BJ (cell line): Measurements from ENCODE around the gene MAPKAPK3. TPM values are rescaled to one million over a fixed set of nuclear protein-coding genes. Genes with fewer than 3 reads are reported as not detected.

Source experiments
- CTCF ChIA-PET: fragments of 350-600 bp; formaldehyde crosslinking; extraction: SDS; loops from one replicate; lab custom pipeline; 2021; ENCODE audit warnings: antibody characterized with exemption, inconsistent platforms; lab: Yijun Ruan, JAX
- POLR2A ChIA-PET: fragments of 300-600 bp; sonication (Branson Sonifier 250); formaldehyde crosslinking; extraction: SDS; loops from one replicate; lab custom pipeline; 2021; ENCODE audit warnings: antibody characterized with exemption; lab: Charles Lee
- DNase-seq: peaks from one replicate; pipeline ENCODE4 v3.0.0-alpha.2; 2011; ENCODE audit warnings: low read depth
- H3K27me3 ChIP-seq: 2 replicates; pipeline ENCODE4 v1.6.0; 2011; ENCODE audit warnings: low read length; ENCODE audit not compliant: control insufficient read depth, insufficient read depth
- H3K36me3 ChIP-seq: 2 replicates; pipeline ENCODE4 v1.5.1; 2011; ENCODE audit warnings: low read length; ENCODE audit not compliant: control insufficient read depth, insufficient read depth
- H3K4me3 ChIP-seq: 2 replicates; pipeline ENCODE4 v1.5.1; 2011; ENCODE audit warnings: low read depth, mild to moderate bottlenecking, control low read depth, low read length
- polyA plus RNA-seq: library from polyadenylated mRNA; depleted of rRNA; stranded (reverse); fragments of >200 nt; gene quantifications from 2 replicates; pipeline ENCODE4 v1.2.3, GENCODE V29; 2011
- TF ChIP-seq, protein P1 (sequence below): IDR thresholded peaks from 2 replicates; pipeline ENCODE4 v1.5.1; 2011; ENCODE audit warnings: low read depth, mild to moderate bottlenecking, control low read depth, inconsistent platforms, low read length, moderate library complexity; ENCODE audit not compliant: insufficient read depth

Gene MAPKAPK3
- polyA plus RNA-seq, 1 experiment = 53.5 TPM

DNA sequence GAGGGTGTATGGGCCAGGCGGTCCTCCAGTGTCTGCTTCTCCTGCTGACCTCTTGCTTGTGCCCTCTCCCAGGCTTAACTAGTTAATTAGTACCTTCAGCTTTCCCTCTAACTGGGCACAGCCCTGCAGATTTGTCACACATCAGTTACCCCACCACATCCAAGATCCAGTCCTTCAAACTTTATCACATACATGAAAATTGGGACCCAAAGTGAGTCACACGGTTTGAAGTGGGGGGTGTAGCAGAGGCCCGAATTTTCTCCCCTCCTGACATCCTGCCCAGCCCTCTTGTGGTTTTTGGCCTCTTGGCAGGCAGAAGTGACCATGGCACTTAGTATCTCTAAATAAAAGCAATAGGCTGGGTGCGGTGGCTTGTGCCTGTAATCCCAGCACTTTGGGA is 3.9 kb downstream of the MAPKAPK3 start:
- CTCF ChIA-PET = interaction anchor here (1.1 to 1.7 kb wide), 3 partner anchors 9 to 690 kb away, joined by 3 to 5 read pairs (median 4); partner anchors contain the start of gene CISH
- POLR2A ChIA-PET = no interaction called here
- TF ChIP-seq, protein P1, sequence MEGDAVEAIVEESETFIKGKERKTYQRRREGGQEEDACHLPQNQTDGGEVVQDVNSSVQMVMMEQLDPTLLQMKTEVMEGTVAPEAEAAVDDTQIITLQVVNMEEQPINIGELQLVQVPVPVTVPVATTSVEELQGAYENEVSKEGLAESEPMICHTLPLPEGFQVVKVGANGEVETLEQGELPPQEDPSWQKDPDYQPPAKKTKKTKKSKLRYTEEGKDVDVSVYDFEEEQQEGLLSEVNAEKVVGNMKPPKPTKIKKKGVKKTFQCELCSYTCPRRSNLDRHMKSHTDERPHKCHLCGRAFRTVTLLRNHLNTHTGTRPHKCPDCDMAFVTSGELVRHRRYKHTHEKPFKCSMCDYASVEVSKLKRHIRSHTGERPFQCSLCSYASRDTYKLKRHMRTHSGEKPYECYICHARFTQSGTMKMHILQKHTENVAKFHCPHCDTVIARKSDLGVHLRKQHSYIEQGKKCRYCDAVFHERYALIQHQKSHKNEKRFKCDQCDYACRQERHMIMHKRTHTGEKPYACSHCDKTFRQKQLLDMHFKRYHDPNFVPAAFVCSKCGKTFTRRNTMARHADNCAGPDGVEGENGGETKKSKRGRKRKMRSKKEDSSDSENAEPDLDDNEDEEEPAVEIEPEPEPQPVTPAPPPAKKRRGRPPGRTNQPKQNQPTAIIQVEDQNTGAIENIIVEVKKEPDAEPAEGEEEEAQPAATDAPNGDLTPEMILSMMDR = no peak
- H3K4me3 ChIP-seq = no peak overlapping the region
- H3K36me3 ChIP-seq = no peaks in the 10 kb centered on the region
- no peak for DNase-seq
- H3K27me3 ChIP-seq = no peaks in the 10 kb centered on the region

DNA sequence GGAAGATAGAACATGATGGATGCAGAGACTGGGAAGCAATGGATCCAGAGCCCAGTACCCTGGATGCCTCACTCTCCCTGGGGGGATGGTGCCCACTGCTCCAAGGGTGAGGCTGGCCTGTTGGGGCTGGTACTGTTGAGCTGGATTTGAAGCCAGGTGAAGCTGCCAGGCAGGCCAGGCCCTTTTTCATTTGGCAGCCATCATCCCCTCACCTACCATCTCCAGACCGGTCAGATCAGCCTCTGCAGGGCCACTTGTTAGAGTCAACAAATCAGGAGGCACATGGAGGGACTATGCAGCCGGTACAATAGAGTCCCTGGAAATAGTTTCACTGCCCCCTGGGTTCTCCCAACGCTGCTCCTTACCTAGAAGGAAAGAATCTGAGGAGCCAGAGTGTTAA is 5.9 kb downstream of the MAPKAPK3 start:
- Histone ChIP-seq H3K36me3 (no peaks in the 10 kb centered on the region), H3K4me3 (no peak overlapping the region), H3K27me3 (no peaks in the 10 kb centered on the region)
- ChIA-PET CTCF (interaction anchor here (1.2 to 1.6 kb wide), 2 partner anchors 9 to 81 kb away, joined by 3 read pairs; no protein-coding TSS in a partner anchor), POLR2A (no interaction called here)
- TF ChIP-seq, protein P1 = no peak
- no peak for DNase-seq

DNA sequence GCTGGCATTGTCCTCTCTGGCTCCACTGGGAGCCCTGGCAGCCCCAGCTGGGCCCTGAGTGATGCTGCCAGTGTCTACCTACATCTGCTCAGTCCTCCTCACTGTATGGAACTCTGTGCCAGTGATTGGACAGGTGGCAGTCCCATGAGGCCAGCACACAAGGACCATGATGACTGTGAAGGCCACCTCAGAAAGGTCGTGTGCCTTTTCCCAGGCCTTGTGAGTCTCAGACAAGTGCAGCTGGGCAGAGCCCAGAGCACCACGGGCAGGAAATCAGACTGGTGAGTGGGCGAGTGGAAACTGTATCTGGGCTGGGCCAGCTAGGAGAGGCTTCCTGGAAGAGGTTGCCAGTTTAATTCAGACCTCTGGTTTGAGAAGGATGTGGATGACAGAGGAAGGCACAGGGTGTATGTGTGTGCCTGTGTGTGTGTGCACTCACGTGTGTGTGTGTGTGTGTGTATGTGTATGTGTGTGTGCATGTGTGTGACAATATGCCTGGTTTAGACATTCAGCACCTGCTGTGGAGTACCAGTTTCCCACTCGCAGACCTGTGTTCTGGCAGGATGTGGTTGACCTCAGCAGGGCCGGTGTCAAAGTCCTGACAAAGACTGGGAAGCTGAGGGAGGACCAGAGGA is 7.0 kb downstream of the MAPKAPK3 start:
- Histone ChIP-seq H3K27me3 (no peaks in the 10 kb centered on the region), H3K36me3 (no peaks in the 10 kb centered on the region), H3K4me3 (no peak overlapping the region)
- TF ChIP-seq, protein P1 = no peak
- no peak for DNase-seq
- CTCF ChIA-PET = interaction anchor here (1.2 to 1.6 kb wide), 2 partner anchors 10 to 82 kb away, joined by 3 read pairs; no protein-coding TSS in a partner anchor
- POLR2A ChIA-PET = no interaction called here

DNA sequence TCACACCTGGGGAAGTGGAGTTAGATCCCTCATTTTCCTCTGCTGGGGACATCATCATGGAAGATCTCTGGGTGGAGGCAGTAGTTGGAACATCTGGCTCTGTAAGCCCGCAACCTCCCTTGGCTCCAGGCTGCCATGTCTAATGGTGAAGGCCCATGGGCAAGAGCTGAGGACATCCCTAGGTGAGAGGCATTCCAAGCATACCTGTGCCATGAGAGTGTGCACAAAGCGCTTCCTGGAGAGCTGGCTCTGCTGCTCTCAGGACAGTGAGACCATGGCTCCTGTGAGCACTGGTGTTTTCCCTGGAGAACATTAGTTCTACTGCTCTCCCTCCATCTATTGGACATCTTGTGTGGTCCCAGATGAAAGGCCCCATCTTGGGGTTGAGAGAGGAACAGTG is 7.7 kb downstream of the MAPKAPK3 start:
- no peaks in the 10 kb centered on the region for H3K36me3 ChIP-seq
- TF ChIP-seq, protein P1 = no peak
- CTCF ChIA-PET = interaction anchor here (0.8 kb wide), 1 partner anchor 8 kb away, joined by 3 read pairs; the partner anchor contains the start of gene MAPKAPK3
- no peaks in the 10 kb centered on the region for H3K27me3 ChIP-seq
- H3K4me3 ChIP-seq = no peak overlapping the region
- POLR2A ChIA-PET = no interaction called here
- DNase-seq = no peak

DNA sequence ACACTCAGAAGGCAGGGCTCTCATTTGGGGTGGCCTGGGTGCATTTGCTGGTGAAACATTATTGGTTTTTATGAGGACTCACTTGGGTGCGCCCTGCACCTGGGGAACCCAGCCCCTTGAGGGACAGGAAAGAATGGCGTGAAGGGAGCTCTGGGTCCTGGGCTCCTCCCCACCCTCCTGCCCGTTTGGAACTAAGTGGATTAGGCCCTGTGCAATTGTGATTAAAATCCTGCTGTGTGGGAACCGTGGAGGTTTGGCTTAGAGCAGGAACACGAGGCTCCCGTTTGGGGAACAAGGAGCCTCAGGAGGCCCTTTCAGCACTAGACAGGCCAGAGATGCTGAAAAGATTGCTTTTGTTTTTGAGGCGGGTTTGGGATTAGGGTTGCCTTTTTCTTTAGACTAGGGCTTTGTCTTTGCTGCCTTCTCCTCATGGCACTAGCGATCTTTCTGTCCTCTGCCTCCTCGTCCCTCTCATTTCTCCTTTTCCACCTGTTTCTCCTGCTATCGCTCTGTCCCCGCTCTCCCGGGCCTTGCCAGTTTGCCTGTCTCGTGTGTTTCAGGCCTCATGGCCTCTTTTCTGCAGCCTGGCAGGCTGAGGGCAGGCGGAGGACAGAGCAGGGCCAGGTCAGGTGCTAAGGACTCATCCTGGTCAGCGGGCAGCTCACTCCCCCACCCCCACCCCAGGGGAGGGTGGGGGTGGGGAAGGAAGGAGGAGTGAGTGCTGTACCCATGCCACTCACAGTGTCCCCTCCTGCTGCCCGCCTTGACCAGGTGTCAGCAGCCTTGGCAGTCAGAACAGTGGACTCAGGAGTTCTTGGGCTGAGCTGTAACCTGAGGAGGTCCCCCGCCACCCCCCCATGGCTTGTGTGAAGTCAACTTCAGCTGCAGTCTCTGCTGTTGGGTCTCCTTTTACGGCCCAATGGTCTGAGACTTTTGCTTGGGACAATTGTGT is 8.6 kb downstream of the MAPKAPK3 start:
- H3K4me3 ChIP-seq = no peak overlapping the region
- no peaks in the 10 kb centered on the region for H3K27me3 ChIP-seq
- ChIA-PET POLR2A (no interaction called here), CTCF (interaction anchor here (0.8 to 1.2 kb wide), 2 partner anchors 9 kb away, joined by 3 to 7 read pairs; partner anchors contain the start of gene MAPKAPK3)
- H3K36me3 ChIP-seq = no peaks in the 10 kb centered on the region
- TF ChIP-seq, protein P1 = no peak
- DNase-seq = no peak
